Measurements from ENCODE around the gene NQO2.
"Not testable (repeated sequence)": the region's sequence is repeated elsewhere in the genome, so short reads cannot be mapped to it uniquely, and the experiment has no call there.

The NQO2 gene

DNA sequence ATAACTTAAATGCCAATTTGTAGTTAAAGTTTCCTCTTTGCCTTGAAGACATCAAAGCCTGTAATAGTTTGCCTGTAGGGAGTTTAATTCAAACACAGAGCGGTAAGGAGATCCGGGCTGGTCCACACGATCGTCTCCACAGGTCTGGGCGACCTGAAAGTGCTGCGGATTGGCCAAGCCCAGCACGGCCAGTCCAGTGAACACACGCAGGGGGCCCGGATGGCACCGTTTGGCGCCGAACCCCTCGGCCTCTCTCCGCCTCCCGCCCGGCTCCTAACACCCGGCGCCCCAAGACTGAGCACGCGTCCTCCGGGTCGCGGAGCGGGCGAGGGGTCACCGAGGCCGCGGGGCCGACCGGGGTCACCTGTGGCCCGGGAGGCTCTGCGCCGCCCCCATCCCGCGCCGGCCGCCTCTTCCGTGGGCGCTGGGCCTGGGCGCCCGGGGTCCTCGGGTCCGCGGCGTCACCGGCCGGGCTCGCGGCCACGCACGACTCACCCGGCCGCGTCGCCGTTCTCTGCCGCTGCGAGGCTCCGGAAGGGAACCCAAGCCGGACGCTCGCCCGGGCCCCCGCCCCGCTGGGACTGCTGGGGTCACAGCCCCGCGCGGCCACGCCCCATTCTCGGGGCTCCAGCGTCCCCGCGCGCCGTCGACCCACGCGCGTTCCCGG is 28.8 kb upstream of the NQO2 start:
- DNase-seq: peak in 1 of 2 experiments; percentile 72

DNA sequence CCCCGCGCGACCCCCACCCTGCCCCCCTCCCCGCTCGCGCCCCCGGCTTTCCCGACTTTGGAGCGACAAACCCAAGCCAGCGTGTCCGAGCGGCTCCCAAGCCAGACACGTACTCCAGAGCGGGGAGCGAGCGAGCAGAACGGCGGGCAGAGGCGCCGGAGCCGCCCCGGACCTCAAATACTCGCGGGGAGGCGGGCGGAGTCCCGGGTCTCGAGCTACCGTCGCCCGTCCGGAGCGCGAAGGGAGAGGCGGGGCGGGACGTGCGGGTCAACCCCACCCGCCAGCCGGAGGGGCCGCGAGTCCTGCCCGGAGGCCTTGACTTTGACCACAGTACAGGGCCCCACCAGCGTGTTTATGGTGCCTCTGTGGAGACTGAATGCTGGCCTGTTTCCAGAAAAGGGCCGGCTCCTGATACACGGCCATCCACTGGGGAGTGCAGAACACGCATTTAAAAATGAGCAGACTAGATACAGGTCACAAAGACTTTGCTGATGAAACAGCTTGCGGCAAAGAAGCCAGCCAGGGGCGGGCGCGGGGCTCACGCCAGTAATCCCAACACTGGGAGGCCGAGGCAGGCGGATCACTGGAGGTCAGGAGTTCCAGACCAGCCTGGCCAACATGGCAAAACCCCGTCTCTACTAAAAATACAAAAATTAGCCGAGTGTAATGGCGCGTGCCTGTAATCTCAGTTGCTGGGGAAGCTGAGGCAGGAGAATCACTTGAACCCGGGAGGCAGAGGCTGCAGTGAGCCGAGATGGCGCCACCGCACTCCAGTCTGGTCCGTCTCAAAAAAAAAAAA is 28.1 kb upstream of the NQO2 start, which contains the start of gene SERPINB6:
Gene SERPINB6 (minus strand): TSS at position 148 of the 799 bp plus-strand sequence. CDS start 12,235 bp downstream, outside the sequence.
- DNase-seq: peak; percentile 12 to 72

DNA sequence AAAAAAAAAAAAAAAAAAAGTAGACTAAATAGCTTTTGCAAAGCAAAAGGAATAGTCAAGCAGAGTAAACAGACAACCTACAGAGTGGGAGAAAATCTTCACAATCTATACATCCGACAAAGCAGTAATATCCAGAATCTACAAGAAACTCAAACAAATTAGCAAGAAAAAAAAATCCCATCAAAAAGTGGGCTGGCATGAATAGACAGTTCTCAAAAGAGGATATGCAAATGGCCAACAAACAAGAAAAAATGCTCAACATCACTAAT is 27.5 kb upstream of the NQO2 start:
- DNase-seq: not testable (repeated sequence)

DNA sequence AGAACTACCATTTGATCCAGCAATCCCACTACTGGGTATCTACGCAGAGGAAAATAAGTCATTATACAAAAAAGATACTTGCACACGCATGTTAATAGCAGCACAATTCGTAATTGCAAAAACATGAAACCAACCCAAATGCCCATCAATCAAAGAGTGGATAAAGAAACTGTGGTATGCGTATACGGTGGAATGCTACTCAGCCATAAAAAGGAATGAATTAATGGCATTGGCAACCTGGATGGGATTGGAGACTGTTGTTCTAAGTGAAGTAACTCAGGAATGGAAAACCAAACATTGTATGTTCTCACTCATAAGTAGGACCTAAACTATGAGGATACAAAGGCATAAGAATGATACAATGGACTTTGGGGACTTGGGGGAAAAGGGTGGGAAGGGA is 27.0 kb upstream of the NQO2 start:
- not testable (repeated sequence) for DNase-seq

DNA sequence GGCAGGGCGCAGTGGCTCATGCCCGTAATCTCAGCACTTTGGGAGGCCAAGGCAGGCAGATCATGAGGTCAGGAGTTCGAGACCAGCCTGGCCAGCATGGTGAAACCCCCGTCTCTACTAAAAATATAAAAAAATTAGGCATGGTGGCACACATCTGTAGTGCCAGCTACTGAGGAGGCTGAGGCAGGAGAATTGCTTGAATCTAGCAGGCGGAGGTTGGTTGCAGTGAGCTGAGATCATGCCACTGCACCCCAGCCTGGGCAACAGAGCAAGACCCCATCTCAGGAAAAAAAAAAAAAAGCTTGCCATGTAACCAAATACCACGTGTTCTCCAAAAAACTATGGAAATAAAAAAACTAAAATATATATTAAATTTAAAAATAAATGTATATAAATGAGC is 26.5 kb upstream of the NQO2 start:
- not testable (repeated sequence) for DNase-seq

DNA sequence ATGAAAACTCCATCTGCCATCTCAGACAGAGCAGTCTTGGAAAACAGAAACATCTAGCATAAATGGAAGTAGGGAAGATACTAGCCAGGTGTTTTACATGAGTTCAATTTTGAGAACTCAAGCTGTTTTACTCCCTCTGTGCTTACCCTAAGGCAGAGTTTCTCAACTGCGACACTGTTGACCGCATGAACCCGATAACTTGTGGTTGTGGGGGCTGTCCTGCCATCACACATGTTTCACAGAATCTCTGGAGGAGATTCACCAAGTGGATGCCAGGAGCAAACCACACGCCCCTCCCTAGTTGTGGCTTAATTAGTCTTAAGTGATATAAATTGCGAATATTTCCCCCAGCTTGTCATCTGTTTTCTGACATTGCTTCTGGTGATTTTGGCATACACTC is 26.0 kb upstream of the NQO2 start:
- no peak for DNase-seq

DNA sequence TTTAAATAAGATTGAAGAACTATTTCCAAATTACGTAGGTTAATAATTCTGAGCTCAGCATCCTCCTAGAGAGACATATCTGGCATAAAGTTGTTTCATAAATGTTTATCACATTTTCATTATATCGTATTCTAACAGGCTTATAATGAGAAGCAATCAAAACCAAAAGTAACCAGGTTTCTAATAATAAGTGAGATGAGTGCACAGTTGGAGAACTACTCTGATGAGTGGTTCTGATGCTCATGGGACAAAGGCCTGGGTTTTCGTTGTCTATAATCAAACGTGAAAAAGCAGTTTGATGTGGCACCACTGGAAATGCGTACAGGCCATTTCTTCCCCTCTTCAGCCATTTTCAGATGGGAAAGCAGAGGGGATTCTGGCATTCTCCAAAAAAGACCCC is 23.6 kb upstream of the NQO2 start:
- DNase-seq: no peak

DNA sequence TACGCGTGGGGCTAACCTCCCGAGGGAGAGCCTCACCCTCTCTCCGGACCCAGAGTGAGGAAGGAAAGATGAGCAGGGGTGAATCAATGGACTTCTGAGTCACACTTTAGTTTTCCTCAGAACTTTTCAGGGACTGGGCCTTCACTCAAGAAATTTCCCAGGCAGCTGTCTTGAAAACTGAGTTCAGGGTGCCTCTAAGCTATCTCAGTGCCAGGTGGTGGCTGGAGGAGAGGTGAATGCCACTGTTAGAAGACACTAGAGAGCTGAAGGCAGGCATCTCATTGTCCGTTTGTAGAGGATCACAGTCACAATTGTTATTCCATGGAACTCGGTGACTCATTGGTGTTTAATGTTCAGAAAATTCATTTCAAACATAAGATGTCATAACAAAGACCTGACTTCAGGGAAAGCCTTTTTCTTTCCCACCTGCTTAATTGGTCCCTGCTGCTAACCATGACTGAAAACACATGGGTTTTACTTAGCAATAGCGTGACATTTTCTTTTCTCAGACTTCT is 23.1 kb upstream of the NQO2 start:
- no peak for DNase-seq

DNA sequence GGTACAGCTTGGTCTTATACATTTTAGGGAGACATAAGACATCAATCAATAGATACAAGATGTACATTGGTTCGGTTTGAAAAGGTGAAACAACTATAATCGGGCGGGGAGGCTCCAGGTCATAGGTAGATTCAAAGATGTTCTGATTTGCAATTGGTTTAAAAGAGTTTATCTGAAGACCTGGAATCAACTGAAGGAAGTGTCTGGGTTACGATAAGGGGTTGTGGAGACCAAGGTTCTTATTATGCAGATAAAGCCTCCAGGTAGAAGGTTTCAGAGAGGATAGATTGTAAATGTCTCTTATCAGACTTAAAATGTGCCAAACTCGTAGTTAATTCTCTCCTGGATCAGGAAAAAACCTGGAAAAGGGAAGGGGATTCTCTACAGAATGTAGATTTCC is 22.4 kb upstream of the NQO2 start:
- DNase-seq: no peak

DNA sequence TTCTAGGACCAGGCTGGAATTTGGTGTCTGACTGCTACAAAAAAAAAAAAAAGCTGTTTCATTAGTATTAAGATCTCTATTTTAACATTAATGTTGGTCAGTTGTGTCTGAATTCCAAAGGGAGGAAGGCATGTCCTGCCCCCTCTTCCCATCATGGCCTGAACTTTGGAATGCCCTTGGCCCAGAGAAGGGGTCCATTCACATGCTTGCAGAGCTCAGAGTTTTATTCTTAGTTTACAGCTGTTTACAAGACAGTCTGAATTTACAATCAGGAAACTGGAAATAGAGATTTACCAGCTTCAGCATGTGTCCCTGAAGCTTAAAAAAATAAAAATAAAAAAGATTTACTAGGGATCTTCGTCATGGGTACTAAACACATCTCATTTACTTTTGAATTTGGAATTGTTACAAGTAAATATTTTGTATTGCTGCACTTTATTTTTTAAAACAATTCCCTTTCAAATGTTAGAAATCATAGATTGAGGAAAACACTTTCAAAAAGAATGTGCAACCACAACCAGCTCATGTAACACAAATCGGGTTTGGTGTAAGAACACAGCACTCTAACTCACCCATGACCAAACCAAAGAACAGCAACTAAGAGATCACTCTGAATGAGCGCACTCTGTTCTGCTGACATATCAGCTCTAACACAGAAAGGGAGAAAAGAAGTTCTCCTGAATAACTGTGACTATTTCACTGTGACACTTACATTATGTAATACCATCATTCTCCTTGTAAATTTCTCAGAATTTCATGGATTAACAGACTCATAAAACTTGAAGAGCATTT is 21.7 kb upstream of the NQO2 start:
- no peak for DNase-seq

DNA sequence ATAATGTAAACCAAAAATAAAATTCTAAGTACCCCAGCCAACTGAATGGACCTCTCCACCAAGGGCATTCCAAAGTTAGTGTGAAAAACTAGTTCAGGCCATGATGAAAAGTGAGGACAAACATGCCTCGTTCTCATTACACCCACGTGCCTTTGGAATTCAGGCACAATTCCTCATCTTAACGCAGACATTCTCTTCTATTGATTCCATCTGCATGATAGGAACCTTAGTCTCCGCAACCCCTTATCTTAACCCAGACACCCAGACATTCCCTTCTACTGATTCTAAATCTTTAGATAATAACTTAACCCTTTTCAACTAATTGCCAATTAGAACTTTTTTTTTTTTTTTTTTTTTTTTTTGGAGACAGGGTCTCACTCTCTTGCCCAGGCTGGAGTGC is 20.8 kb upstream of the NQO2 start:
- DNase-seq: no peak

DNA sequence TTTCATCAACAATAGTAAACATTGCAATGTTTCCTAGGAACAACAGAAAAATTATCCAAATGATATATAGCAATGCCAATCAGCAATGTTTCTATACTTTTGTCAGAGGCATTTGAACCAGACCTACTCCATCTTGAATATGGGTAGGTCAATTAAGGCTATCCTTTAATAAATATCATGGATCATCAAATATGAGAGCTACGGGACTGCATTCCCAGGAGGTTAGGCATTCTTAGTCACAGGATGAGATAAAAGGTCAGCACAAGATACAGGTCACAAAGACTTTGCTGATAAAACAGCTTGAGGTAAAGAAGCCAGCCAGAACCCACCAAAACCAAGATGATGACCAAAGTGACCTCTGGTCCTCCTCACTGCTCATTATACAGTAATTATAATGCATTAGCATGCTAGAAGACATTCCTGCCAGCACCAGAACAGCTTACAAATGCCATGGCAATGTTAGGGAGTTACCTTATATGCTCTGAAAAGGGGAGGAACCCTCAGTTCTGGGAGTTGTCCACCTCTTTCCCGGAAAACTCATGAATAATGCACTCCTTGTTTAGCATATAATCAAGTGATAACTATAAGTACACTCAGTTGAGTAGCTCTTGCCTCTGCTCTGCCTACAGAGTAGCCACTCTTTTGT is 19.8 kb upstream of the NQO2 start:
- peak in 1 of 2 experiments; percentile 20 for DNase-seq

DNA sequence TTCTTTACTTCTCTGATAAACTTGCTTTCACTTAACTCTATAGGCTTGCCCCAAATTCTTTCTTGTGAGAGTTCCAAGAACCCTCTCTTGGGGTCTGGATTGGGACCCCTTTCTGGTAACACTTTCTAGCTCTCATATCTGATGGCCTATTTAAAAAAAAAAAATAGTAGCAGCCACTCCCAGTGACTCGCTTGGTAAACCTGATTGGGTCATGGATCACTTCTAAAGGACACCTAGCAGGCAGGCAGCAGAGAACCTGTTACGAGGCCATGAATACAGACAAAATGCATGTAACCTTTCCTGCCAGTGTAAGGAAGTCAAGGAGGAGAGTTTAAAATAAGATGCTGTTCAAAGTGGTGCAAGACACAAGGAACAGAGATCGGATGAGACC is 19.2 kb upstream of the NQO2 start:
- DNase-seq: no peak

DNA sequence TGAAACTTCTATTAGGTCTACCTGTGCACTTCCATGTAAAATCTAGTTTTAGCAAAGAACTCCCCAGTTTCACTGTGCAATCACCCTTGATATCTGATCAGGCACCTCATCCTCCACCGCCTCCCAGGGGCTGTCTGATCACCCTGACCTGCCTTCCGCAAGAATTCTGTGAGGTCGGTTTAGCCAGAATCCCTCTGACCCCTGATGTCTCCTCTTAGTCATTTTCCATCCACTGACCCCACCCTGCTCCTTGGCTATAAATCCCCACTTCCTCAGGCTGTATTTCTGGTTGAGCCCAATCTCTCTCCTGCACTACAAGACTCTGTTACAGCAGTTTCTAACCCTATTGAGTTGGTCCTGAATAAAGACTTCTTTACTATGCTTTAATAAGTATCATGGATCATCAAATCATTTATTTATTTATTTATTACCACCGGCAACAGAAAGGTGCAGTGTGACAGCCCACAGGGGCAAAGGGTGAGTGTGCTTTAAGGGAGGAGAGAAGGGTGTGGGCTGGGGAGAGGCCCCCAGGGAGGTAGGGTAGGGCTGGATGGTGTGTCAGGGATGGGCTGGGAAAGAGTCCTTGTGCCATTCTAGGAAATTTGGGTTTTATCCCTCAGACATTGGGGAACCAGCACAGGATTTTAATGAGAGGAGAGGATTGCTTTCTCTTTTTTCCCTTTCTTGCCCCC is 17.1 kb upstream of the NQO2 start:
- no peak for DNase-seq

DNA sequence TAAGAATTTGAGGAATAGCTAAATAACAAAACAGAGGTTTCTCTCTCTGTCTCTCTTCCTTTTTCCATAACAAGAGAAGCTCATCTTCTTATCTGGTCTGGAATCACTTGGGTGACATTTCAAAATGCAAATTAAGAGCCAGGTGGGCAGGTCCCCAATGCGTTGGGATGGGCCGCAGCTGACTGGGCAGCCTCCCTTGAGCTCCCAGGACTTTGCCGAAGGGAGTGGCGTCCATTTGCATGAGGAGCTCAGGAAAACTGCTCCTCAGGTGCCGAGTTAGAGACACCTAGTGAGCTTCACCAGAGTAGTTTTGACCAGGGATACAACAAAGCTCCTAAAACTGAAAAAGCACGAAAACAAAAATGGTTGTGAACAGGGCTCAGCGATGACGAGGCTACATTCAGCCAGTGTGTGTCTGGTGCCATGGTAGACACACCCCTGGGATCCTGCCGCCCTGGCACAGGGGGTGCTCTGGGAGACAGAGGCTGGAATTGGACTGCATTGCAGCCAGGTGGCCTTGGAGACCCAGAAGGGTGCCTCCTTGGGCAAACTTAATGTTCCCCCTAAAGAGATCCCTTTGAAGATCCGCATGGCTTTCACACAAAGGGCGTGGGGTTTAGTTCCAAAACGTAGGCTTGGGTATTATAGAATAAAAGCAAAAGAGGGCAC is 14.8 kb upstream of the NQO2 start:
- peak; percentile 95 to 98 for DNase-seq

DNA sequence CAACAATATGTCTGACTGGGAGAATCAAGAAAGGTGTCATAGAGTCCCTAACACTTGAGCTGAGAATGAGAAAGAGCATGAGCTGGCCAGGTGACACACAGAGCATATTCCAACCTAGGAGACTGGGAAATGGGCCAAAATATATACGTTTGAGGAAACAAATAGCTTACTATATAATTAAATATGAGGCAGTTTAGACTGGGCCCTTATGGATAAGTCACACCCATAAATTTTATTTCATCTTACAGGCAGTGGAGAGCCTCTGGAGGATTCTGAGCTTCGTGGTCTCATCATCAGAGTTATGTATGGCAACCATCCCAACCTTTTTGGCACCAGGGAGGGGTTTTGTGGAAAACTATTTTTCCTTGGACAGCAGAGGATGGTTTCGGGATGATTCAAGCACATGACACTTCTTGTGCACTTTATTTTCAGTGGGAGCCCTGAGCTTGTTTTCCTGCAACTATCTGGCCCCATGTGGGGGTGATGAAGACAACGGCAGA is 12.9 kb upstream of the NQO2 start:
- no peak for DNase-seq

DNA sequence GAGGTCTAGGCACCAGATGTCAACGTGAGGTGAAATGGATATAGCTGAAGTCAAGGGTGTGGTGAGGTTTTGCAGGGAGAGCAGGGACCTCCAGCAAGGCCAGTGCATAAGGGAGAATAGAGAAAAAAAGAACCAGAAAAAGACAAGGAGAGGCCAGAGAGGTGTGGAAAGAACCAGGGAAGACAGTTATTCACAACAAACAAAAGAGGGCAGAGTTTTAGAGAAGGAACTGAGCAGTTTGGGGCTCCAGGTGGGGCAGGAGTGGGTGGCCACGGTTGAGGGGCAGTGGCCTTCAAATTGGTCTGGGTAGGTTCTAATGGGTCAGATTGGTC is 11.6 kb upstream of the NQO2 start:
- DNase-seq: no peak

DNA sequence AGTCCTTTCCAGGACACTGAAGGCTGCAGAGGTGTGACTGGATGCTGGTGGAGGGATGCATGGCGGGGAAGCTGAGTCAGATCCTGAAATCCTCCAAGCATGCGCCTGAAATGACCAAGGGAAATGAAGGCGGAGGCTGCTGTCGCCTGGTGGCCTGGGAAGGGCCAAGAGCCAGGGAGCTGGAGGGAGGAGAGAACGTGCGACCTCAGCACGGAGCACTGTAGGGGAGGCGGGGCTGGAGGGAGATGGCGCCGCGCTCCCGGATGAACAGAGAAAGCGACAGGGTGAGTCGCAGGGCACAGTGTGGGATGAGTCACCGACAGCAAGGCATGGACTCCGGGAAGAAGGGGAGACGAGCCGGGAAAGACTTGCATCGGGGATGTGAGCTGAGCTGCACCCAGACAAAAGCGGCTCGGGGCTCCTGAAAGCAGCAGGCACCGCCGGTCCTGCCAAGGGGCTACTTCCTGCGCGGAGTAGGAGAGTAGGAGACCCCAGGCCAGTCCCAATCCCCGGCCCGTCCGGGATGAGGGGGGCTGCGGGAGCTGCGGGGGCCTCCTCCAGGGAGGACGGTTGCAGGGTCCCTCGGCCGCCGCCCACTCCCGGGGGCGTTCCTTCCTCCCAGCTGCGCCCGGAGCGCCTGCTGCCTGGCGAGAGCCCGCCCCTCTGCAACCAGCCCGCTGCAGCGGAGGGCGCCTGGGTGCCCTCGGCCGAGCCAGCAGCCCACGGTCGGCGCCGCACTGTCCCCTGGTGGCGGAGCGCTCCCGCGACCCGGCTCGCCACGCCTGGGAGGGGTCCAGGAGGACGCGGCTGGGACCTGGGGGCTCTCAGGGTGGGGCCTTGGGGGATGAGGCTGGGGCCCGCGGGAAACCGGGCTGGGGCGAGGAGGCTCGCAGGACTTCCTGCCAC is 11.0 kb upstream of the NQO2 start:
- peak; percentile 68 to 94 for DNase-seq

DNA sequence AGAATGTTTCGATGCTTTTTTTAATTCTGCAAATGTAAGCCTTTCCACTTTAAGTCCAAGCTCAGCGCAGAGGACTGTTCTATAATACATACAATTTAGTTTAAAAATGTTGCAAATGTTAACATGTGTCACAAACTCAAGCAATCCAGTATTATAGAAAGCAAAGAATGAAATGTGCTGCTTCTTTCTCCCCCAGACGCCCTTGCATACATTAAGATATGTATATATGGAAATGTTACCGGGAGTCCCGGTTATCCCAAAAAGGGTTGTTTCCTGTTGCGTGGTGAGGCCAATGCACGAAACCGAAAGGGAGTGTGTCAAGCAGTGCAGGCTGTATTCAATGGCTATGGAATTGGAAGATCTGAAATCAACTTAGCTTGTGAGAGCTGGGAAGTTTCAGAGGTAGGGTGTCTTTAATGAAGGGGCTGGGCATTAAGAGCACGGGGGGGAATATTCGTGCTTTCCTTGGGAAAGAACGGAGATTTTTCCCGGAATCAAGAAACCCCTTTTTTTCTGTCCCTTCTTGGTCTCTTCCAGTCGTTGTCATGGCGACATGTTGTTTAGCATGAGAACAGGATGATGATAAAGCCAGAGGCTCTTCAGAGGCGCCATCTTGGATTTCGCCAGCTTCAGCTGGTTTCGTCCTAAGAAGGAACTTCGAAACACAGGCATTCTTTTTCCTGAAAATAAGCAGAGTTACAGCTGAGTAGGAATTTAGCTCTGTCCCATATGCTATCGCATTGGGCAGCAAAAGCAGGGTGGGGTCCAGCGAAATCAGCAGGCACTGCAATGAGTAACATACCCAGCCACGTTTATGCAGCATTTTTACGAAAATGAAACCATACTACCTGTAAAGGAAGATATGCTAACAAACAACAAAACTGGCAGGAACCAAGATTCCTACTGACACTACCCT is 10.1 kb upstream of the NQO2 start:
- peak; percentile 96 to 98 for DNase-seq
